OCI-M2 (cell line): ENCODE data around the gene SLC9B2.

Experiments used
- DNase-seq: peaks from one replicate; lab custom pipeline; 2025; ENCODE audit not compliant: unreplicated experiment; lab: John Stamatoyannopoulos, UW

SLC9B2 gene, protein sequence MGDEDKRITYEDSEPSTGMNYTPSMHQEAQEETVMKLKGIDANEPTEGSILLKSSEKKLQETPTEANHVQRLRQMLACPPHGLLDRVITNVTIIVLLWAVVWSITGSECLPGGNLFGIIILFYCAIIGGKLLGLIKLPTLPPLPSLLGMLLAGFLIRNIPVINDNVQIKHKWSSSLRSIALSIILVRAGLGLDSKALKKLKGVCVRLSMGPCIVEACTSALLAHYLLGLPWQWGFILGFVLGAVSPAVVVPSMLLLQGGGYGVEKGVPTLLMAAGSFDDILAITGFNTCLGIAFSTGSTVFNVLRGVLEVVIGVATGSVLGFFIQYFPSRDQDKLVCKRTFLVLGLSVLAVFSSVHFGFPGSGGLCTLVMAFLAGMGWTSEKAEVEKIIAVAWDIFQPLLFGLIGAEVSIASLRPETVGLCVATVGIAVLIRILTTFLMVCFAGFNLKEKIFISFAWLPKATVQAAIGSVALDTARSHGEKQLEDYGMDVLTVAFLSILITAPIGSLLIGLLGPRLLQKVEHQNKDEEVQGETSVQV

DNA sequence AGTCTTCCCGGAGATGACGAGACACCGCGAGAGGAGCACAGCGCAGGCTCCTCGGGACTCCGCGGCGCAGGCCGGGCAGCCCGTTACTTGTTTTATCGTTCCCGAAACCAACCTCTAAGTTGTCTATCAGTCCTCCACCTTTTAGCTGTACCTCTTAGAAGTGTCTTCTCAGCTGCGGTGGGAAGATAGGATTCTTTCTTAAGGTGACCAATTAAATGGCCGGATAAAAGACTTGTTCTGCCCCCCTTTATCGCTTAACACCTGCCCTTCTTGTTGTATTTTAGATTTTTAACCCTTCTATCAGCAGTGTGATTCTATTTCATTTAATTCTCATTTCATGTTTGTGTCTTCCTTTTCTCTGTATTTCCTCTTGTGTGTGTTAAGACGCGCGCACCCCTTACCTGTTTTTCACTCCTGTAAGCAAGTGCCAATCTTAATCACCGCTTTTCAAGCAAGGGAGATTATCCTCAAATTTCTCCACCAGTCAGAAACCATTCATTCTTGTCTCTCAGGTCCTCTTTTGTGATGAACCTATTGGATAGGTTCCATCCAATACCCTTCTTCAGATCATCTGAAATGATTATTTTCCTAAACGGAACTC is at the start of gene SLC9B2:
TSS of gene SLC9B2 (minus strand) at position 15 of the 601 bp plus-strand sequence. CDS start 9,211 bp downstream, outside the sequence.
- DNase-seq: no peak

DNA sequence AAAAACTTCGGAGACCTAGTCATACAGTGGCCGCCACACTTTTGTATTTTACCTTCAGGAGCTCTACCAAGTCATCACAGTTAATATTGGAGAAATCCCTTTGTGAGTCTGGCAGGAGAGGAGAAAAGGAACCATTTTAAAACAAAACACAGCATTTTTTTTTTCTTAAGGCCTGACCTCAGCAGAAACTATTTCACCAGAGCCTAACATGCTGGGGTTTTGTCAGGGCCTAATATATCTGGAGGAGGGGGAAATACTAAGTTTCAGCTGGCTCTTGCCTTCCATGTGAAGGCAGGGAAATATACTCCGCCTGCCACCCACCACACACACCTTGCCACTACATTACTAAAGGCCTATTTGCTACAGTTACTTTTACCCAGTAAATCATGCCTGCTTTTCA is 49.6 kb upstream of the SLC9B2 start:
- DNase-seq: no peak

DNA sequence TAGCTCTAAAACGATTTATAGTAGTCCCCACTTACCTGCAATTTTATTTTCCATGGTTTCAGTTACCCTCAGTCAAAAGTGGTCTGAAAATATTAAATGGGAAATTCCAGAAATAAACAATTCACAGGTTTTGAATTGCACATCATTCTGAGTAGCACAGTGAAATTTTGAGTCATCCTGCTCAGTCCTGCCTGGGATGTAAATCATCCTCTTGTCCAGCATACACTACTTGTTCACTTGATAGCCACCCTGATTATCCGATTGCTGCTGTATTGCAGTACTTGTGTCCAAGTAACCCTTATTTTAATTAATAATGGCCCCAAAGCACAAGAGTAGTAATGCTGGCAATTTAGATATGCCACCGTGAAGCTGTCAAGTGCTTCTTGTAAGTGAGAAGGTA is 46.6 kb upstream of the SLC9B2 start:
- no peak for DNase-seq

DNA sequence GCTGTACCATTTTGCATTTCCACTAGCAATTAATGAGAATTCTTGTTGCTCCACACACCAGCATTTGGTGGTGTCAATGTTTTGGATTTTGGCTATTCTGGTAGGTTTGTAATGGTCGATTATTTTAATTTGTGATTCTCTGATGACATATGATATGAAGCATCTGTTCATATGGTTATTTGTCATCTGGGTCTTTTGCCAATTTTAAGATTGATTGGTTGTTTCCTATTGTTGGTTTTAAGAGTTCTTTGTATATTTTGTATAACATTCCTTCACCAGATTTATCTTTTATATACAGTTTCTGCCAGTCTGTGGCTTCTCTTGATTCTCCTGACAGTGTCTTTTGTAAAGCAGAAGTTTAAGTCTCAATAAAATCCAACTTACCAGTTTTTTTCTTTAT is 41.6 kb upstream of the SLC9B2 start:
- DNase-seq: no peak

DNA sequence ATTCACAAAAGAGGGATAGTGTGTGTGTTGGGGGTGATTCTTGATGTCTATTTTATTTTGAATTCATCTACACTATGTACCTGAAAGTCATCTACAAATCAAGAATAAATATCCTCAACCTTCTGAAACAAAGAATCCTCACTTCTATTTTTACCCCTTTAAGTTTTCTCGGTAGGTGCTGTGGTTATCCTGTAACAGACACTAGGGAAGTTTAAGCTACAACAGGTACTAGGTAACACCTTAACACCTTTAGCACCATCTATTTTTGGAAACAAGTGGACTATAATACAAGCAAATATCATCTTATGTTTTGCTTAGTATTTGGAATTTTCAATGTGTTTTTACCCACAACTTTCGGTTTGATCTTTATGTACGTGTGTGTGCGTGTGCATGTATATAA is 35.0 kb upstream of the SLC9B2 start:
- no peak for DNase-seq

DNA sequence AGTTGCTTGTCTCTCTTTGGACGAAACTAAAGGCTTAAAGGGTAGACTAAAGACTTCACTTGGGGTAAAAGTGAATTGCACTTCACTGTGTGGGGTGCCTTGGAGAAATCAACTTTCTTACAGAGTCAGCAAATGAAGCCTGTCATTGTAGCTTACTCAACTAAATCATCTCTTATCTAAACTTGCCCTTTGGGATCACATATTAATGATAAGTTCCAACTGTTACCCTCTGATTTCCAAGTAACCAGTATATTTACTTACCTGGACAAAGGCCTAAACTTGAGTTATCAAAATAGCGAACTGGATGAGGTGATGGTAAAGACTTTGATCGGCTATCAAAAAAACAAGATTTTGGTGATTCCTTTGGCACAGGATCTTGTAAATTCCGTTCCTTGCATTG is 32.0 kb upstream of the SLC9B2 start:
- DNase-seq: no peak

DNA sequence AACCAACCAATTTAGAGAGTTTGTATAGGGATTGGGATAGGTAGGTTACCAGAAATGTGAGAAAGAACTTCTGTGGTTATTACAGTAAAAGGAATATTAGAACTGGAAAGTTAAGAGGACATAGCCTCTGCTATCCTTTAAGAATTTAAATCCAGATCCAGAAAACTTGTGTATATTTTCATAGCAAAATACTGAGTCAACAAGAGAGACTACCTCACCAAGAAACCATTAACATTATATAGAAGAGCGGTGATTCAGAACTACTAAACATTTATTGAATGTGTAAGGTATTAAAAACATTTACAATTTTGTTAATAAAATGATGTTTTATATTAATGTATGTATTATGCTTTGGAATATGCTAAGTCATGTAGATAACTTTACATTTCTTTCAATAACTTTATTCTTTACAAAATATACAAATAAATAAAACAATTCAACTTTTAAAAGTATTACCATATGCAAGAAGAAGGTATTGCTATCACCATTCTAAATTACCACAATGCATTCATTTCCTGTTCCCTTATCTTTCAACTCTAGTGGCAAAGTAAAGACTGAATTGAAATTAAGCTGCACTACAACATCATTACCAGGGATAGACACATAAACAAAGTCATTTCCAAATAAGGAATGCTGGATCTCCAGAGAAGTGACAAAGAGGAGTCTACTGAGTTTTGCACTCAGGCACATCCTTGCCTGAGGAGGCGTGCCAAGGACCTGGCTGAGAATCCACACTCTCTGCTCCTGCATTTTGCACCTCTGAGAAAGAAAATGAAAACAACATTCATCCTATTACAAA is 29.2 kb upstream of the SLC9B2 start:
- DNase-seq: no peak

DNA sequence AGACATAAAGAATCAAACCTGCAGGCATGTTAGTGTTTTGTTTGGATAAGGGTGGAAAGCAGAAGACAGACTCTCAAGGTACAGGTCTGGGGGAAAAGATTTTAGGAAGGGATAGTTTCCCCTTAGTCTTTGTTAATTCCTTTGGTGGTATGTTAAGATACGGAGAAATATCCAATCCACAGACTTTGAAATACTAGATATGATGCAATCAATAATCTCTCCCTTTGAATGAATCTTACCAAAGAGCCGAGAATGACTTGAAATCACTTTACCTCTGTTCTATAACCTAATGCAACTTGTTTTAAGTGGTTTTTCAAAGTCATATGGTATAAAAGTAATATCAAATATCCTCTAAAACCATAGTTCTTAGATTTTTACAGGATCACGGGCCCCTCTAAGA is 28.3 kb upstream of the SLC9B2 start:
- DNase-seq: no peak

DNA sequence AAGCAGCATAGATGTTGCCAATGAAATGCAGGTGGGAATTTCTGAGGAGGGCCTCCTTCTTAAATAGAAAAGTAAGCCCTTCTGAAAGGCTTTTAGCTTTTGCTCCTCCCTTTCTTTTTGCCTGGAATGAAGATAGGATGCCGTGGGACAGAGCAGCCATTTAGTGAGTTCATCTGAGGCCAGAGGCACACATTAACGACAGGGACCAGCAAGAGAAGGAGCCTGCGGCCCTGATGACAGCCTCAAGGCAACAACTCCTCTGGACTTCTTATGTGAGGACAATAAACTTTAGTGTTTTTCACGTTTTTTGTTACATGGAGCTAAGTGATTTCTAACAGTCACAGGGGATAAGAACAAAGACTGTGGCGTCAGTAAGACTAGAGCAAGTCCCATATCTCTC is 24.1 kb upstream of the SLC9B2 start:
- no peak for DNase-seq

DNA sequence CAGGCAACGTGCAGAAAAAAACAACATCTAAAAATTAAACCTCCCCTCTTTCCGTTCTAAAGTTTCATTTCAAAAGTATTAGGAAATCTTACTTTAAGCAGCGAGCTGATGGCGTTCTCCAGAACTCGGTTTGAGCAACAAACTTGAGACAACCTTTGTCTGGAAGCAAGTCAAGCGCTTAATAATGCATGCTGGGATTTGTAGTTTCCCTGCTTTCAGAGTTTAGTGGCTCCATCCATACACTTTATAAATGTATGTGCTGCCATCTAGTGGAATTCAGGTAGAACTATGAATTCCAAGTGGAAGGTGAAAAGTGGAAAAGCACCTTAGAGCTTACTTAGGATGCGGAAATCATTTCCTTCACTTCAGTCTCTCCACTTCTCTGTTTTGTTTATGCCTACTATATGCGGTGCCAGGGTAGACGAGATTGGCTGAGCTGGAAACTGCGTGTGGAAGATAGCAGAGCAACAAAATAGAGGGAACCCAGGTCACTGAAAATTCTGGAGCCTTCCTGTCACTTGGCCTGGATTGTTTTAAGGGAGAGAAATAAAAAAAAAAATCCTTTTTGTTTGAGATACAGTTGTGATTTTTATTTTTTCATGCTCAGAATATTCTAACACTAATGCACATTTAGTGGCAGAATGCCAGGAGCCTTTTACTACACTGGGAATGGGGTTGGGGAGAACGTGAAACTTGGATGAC is 23.3 kb upstream of the SLC9B2 start, which contains the start of gene BDH2:
TSS of gene BDH2 (minus strand) at position 144 of the 702 bp plus-strand sequence. CDS start 3,580 bp downstream, outside the sequence.
- DNase-seq: no peak

DNA sequence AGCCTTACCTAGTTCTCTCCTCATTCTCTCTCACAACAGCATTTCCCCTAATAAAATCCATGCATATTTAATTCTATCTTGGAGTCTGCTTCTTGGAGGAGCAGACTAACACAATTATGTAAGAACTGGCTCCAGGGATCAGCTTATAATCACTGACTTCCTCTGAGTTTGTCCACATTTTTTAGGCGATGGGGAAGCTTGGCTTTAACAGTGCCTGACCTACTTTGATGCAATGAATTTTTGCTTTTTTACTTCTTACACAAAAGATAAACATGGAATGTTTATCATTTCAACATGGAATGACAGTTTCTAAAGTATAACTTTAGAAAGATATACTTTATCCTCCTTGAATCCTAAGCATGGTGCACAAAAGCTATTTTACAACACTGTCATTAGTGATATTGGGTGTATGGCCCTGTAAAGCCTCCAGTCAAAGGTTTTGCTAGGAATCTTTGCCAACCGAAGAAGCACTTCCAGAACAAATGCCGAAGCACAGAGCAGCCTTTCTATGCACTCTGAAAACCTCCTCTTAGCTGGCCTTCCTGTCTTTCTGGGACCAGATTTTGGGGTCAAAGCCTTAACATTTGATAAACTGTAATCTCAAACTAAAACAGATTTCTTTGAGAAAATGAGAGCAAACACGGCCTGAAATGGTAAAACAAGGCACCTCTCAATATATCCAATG is 22.3 kb upstream of the SLC9B2 start:
- no peak for DNase-seq

DNA sequence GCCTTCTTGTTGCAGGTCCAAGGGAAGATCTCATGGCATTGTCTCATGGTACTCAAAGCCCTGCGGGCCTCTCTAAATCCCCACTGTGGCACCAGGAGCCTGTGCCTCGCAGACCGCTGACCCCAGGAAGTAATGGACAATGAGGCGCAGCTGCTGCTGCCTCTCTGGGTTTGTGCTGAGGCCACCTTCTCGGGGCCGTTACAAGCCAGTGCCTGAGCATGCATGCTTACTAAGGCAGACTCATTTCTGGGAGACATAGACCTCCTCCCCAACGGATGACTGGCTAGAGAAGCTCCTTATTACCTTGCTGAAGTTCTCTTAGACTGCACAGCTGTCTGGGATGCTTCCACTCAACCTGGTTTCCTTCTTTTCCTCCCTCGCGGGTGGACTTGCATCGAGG is 21.8 kb upstream of the SLC9B2 start:
- DNase-seq: no peak

DNA sequence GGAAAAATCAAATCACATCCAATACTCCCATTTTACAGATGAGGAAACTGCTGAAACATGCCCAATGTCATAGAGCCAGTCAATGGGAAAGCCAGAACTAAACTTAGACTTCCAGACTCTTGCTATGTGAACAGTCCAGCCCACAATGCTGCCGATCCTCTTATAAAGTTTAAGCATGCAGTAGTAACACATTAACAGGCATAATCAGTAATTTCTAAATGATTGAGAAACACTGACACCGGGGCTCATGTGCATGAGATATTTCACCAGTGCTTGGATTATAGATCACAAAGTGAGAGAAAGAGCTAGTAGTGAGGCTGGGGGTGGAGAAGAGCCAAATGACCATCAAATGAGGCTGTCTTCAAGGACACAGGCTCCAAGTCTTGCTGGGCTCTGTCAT is 20.6 kb upstream of the SLC9B2 start:
- DNase-seq: no peak

DNA sequence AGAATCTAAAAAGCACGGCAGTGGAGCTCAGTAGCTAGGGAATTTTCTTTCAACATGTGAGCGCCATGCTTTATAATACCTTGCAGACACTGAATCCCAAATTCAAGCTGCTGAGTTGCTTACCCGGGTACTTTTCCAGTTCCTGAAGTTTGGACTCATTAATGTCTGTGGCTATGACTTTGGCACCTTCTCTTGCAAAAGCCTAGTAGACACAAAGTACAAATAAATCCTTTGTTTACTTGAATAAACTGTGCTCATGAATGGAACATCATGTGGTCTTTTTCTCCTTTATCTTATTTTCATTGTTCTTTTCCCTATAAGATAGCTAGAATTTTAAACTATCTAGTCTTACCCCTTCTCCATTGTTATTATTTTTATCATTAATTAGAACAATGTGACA is 18.5 kb upstream of the SLC9B2 start:
- DNase-seq: no peak

DNA sequence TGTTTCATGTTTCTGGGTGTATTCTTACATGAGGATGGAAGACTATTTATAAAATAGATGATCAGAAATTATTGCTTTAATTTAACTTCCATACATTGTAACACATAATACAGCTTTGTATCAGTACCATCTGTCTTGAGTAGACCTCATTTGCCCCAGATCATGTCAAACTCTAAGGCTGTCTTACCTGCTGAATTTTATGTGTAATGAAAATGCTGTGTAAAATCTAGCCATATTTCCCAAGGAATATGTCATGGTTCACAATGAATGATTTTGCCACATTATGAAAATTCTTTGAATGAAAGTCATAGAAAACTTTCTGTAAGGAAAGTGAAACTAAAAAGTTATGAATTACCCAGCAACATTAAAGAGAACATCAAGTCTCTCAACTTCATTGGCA is 15.7 kb upstream of the SLC9B2 start:
- DNase-seq: no peak

DNA sequence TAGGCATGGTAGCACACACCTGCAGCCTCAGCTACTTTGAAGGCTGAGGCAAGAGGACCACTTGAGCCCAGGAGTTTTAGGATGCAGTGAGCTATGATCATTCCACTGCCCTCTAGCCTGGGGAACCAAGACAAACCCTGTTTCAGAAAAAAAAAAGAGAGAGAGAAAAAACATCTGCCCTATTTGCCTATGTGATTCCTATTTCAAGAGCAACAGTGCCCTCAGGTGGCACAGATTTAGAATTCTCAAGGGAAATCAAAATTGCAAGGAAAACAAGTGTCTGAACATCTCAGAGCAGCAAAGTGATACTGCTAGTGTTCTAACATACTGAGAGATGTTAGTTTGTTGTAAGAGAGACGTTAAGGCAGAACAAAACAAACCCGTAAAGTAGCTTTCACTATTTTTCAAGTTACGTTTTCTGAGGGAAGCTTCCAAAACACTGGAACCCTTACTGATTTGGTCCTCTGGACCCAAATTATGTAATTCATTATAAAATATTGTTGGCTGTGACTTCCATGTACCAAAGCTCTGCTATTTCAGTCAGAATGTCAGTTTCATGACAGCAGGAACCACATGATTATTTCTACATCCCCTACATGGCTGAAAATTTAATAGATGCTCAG is 15.2 kb upstream of the SLC9B2 start:
- no peak for DNase-seq

DNA sequence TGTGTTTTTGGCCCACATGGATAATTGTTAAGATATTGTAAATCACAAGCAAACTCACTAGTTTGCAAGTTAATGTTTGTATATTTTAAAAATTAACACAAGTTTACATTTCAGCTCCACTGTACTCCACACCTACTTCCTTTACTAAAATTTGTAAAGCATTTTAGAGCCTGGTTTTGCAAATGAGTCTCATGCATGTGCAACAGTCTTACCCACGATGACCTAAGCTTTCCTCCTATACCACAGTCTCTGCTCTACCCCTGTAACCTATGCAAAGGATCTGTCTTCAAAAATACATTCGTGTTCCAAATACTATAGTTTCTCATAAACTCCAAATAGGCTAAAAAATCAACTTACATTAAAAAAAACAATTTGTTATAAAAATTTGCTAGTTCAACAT is 12.9 kb upstream of the SLC9B2 start:
- DNase-seq: no peak

DNA sequence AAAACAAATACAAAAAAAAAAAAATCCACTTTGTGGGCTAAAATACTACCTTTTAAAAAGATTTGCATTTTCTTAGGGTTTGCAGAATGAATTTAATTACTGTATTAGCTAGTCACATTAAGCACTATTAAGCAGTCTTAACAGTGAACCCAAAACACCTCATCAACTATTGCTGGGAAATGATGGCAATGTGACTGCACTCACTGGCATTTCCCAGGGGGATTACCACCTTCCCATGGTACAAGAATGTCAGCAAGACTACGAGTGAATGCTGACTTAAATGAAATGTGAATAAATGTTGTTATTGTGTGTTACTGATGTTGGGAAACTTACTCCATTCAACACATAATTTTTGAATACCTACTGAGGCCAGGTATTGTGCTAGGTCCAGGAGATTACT is 10.0 kb upstream of the SLC9B2 start:
- DNase-seq: no peak

DNA sequence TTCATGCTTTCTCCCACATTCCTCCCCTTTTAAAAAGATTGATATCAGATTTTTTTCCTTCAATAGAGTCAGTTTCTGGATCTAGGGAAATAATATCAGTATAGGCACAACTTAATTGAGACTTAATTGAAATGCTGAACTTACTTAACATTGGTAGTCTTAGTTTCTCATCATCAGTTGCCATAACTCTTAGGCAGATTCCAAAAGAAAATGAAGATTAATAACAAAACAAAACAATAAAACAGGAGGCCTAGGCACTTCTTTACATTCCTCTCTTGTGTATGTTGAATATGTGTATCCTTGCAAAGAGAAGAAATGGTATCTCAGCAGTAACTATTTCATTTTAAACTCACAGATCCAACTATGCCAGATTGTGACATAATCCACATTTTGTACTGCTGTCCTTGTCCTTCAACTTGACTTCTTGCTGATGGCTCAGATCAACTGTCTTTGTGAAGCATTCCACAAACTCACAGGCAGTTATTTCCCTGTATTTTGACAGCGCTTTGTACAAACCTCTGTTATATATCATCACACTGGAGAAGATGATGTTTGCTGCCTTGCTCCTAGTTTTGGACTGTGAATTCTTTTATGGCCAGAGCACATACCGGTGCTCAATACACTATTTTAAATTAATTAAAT is 9.1 kb upstream of the SLC9B2 start:
- DNase-seq: no peak
